GM12872 (cell line): ENCODE results near the gene C1QTNF1.

Experiments used
- CTCF ChIP-seq: IDR thresholded peaks from 3 replicates; pipeline ENCODE4 v1.5.1; 2011; ENCODE audit warnings: low read depth, mild to moderate bottlenecking, low read length, moderate library complexity; ENCODE audit not compliant: insufficient read depth

The C1QTNF1 gene

GRCh38 chr17:78980624-78980972 lies 43.4 kb upstream of the C1QTNF1 start:
- no peak for TF ChIP-seq CTCF

- no peak for TF ChIP-seq CTCF
Measured at GRCh38 chr17:78981010-78981888, 42.7 kb upstream of the C1QTNF1 start.

- no peak for TF ChIP-seq CTCF
Measured at GRCh38 chr17:78985395-78985794, 38.6 kb upstream of the C1QTNF1 start.

- TF ChIP-seq CTCF, result peak; percentile 29; the same call in 2 of the 3 replicates
Measured at GRCh38 chr17:78986048-78986648, 37.8 kb upstream of the C1QTNF1 start.

GRCh38 chr17:78986649-78987328 lies 37.2 kb upstream of the C1QTNF1 start:
- TF ChIP-seq CTCF, result no peak

- TF ChIP-seq CTCF, result no peak
Measured at GRCh38 chr17:78988152-78988551, 35.8 kb upstream of the C1QTNF1 start.

- no peak for TF ChIP-seq CTCF
Measured at GRCh38 chr17:78990349-78991016, 33.5 kb upstream of the C1QTNF1 start.
